ENCODE results near the gene GNAI3.

- TF ChIP-seq, protein P1, sequence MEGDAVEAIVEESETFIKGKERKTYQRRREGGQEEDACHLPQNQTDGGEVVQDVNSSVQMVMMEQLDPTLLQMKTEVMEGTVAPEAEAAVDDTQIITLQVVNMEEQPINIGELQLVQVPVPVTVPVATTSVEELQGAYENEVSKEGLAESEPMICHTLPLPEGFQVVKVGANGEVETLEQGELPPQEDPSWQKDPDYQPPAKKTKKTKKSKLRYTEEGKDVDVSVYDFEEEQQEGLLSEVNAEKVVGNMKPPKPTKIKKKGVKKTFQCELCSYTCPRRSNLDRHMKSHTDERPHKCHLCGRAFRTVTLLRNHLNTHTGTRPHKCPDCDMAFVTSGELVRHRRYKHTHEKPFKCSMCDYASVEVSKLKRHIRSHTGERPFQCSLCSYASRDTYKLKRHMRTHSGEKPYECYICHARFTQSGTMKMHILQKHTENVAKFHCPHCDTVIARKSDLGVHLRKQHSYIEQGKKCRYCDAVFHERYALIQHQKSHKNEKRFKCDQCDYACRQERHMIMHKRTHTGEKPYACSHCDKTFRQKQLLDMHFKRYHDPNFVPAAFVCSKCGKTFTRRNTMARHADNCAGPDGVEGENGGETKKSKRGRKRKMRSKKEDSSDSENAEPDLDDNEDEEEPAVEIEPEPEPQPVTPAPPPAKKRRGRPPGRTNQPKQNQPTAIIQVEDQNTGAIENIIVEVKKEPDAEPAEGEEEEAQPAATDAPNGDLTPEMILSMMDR (IDR thresholded peaks at IDR 0.05; ENCODE audit: poor library complexity), result no peak
- TF ChIP-seq EZH2phosphoT487 (IDR thresholded peaks at IDR 0.05; ENCODE audit: low read depth, severe bottlenecking, unreplicated experiment), result no peak
These were observed 30.6 kb downstream of the GNAI3 start for GRCh38 chr1:109578947-109579443.

Data from hepatocyte (in vitro differentiated cells).